Fibroblast of lung (primary cell): ENCODE measurements around the gene GPATCH1. TPM values are rescaled to one million over a fixed set of nuclear protein-coding genes. Genes with fewer than 3 reads are reported as not detected.
"Not testable (repeated sequence)": the region's sequence is repeated elsewhere in the genome, so short reads cannot be mapped to it uniquely, and the experiment has no call there.

ENCODE experiments used
- DNase-seq, 2 donors: peaks; one replicate each; pipeline versions ENCODE4 v3.0.0 to v3.0.0-alpha.2; 2010; ENCODE audit warnings: low read depth in 2 of 2
- H2AFZ ChIP-seq: 2 replicates; pipeline ENCODE4 v1.5.1; 2012; ENCODE audit warnings: low read length, control low read depth, inconsistent platforms
- H3K27ac ChIP-seq: 2 replicates; pipeline ENCODE4 v1.5.1; 2011; ENCODE audit warnings: low read length, control low read depth; ENCODE audit not compliant: insufficient read depth
- H3K27me3 ChIP-seq: 2 replicates; pipeline ENCODE4 v1.5.1; 2011; ENCODE audit warnings: mild to moderate bottlenecking, low read length; ENCODE audit not compliant: control insufficient read depth, insufficient read depth
- H3K36me3 ChIP-seq: 2 replicates; pipeline ENCODE4 v1.5.1; 2011; ENCODE audit warnings: low read length; ENCODE audit not compliant: control insufficient read depth, insufficient read depth
- H3K4me1 ChIP-seq: 2 replicates; pipeline ENCODE4 v1.5.1; 2011; ENCODE audit warnings: low read length; ENCODE audit not compliant: control insufficient read depth, insufficient read depth; ENCODE audit errors: extremely low read depth
- H3K4me2 ChIP-seq: 2 replicates; pipeline ENCODE4 v1.5.1; 2011; ENCODE audit warnings: low read length, control low read depth; ENCODE audit not compliant: insufficient read depth; ENCODE audit errors: extremely low read depth
- H3K4me3 ChIP-seq, 4 experiments: fragments of 200-600 bp in 1 of 4; sonication (generic) in 1 of 4; replicated peaks in 1 of 4; 2 replicates each; pipeline ENCODE4 v1.5.1; 2011 to 2016; ENCODE audit warnings: low read length in 4 of 4, low read depth in 3 of 4, mild to moderate bottlenecking in 3 of 4, control low read depth in 2 of 4, inconsistent platforms in 1 of 4, mixed read lengths in 1 of 4; ENCODE audit not compliant: insufficient read depth in 1 of 4; ENCODE audit errors: control extremely low read depth in 1 of 4
- H3K79me2 ChIP-seq: 2 replicates; pipeline ENCODE4 v1.5.1; 2012; ENCODE audit warnings: mild to moderate bottlenecking, low read length, inconsistent platforms; ENCODE audit not compliant: control insufficient read depth, insufficient read depth
- H3K9ac ChIP-seq: 2 replicates; pipeline ENCODE4 v1.5.1; 2011; ENCODE audit warnings: mild to moderate bottlenecking, low read length, control low read depth; ENCODE audit not compliant: insufficient read depth
- H3K9me3 ChIP-seq: 2 replicates; pipeline ENCODE4 v1.5.1; 2012; ENCODE audit warnings: low read depth, low read length; ENCODE audit not compliant: control insufficient read depth, insufficient read depth
- H4K20me1 ChIP-seq: 2 replicates; pipeline ENCODE4 v1.5.1; 2011; ENCODE audit warnings: low read length; ENCODE audit not compliant: control insufficient read depth, insufficient read depth; ENCODE audit errors: extremely low read depth
- CTCF ChIP-seq, 2 donors: IDR thresholded peaks in 1 of 2; conservative IDR thresholded peaks in 1 of 2; 1 replicate in 1 of 2; 2 replicates in 1 of 2; pipeline ENCODE4 v1.5.1; 2011 to 2012; ENCODE audit warnings: low read length in 2 of 2, control low read depth in 1 of 2, inconsistent platforms in 1 of 2, low read depth in 1 of 2, mild to moderate bottlenecking in 1 of 2
- EZH2 ChIP-seq: IDR thresholded peaks from 2 replicates; pipeline ENCODE4 v1.5.1; 2012; ENCODE audit warnings: low read length, control low read depth, mild to moderate bottlenecking; ENCODE audit errors: missing control alignments
- polyA plus RNA-seq, 2 donors: library from polyadenylated mRNA; depleted of rRNA in 1 of 2; stranded (reverse) in 1 of 2; unstranded in 1 of 2; fragments of >200 nt; gene quantifications; 2 replicates each; pipeline ENCODE4 v1.2.1, GENCODE V29; 2011 to 2012; ENCODE audit warnings: missing spikeins in 1 of 2
- total RNA-seq: library from RNA; depleted of rRNA; stranded (reverse); fragments of >200 nt; gene quantifications from 2 replicates; pipeline ENCODE4 v1.2.1, GENCODE V29; 2014

GPATCH1 gene
- total and polyA plus RNA-seq, 2 donors (not counting 1 experiment from before 2014, with no cell fraction given) = 5.6 to 6.3 TPM

- Histone ChIP-seq H2AFZ (no peak overlapping the region), H3K9me3 (no peaks in the 10 kb centered on the region), H3K4me1 (no peaks in the 10 kb centered on the region), H3K36me3 (peaks cover 7% of the 10 kb centered on the region), H3K79me2 (no peaks in the 10 kb centered on the region), H3K27me3 (no peaks in the 10 kb centered on the region), H3K4me2 (no peak overlapping the region), H3K9ac (no peak overlapping the region), H4K20me1 (no peaks in the 10 kb centered on the region), H3K27ac (no peak overlapping the region), H3K4me3 (no peak overlapping the region)
- no peak for DNase-seq
- no peak for TF ChIP-seq CTCF (conservative IDR thresholded peaks at IDR 0.05 in 1 of 2, IDR thresholded peaks at IDR 0.05 in 1 of 2; ENCODE audit: low read depth in 1 of 2, low read length in 2 of 2)
- no peak for TF ChIP-seq EZH2
These were observed 37.7 kb downstream of the GPATCH1 start for GRCh38 chr19:33118643-33119042.

GRCh38 chr19:33124207-33125098, 43.5 kb downstream of the GPATCH1 start:
- Histone ChIP-seq H2AFZ (no peak overlapping the region), H3K9ac (no peak overlapping the region), H3K79me2 (no peaks in the 10 kb centered on the region), H3K36me3 (peaks cover 3% of the 10 kb centered on the region), H4K20me1 (no peaks in the 10 kb centered on the region), H3K27ac (no peak overlapping the region), H3K4me3 (no peak overlapping the region), H3K27me3 (no peaks in the 10 kb centered on the region), H3K4me2 (no peak overlapping the region), H3K4me1 (no peaks in the 10 kb centered on the region), H3K9me3 (no peaks in the 10 kb centered on the region)
- no peak for DNase-seq
- no peak for TF ChIP-seq EZH2
- TF ChIP-seq CTCF (conservative IDR thresholded peaks at IDR 0.05 in 1 of 2, IDR thresholded peaks at IDR 0.05 in 1 of 2; ENCODE audit: low read depth in 1 of 2, low read length in 2 of 2) = no peak

GRCh38 chr19:33125929-33126388, 45.0 kb downstream of the GPATCH1 start:
- H3K4me3 ChIP-seq = no peak overlapping the region
- H3K9ac ChIP-seq = no peak overlapping the region
- H3K27me3 ChIP-seq = no peaks in the 10 kb centered on the region
- H3K27ac ChIP-seq = no peak overlapping the region
- H3K79me2 ChIP-seq = no peaks in the 10 kb centered on the region
- peak; percentile 80 to 85 for TF ChIP-seq CTCF (conservative IDR thresholded peaks at IDR 0.05 in 1 of 2, IDR thresholded peaks at IDR 0.05 in 1 of 2; ENCODE audit: low read depth in 1 of 2, low read length in 2 of 2)
- TF ChIP-seq EZH2 = no peak
- peak; percentile 53 to 75 for DNase-seq
- H3K4me1 ChIP-seq = no peaks in the 10 kb centered on the region
- H3K9me3 ChIP-seq = no peaks in the 10 kb centered on the region
- H3K36me3 ChIP-seq = peaks cover 5% of the 10 kb centered on the region
- peak overlapping the region; percentile 77 for H2AFZ ChIP-seq
- H3K4me2 ChIP-seq = no peak overlapping the region
- H4K20me1 ChIP-seq = no peaks in the 10 kb centered on the region

GRCh38 chr19:33126712-33127111, 45.7 kb downstream of the GPATCH1 start:
- DNase-seq, H3K4me3 ChIP-seq: not testable (repeated sequence)

More at GRCh38 chr19:33126712-33127111, 45.7 kb downstream of the GPATCH1 start:
- H4K20me1 ChIP-seq, H3K79me2 ChIP-seq, H3K9me3 ChIP-seq, H3K36me3 ChIP-seq, H3K27ac ChIP-seq, H3K9ac ChIP-seq, H3K4me1 ChIP-seq, H3K4me2 ChIP-seq, H3K27me3 ChIP-seq, H2AFZ ChIP-seq: not testable (repeated sequence)
